HUDEP-2 (cell line): ENCODE measurements around the gene CARD8.
"Not testable (repeated sequence)": the region's sequence is repeated elsewhere in the genome, so short reads cannot be mapped to it uniquely, and the experiment has no call there.

Experiments
- DNase-seq, 76 experiments: peaks; one replicate each; lab custom pipeline; 2025; ENCODE audit not compliant: unreplicated experiment in 76 of 76; lab: John Stamatoyannopoulos, UW

Gene CARD8, protein sequence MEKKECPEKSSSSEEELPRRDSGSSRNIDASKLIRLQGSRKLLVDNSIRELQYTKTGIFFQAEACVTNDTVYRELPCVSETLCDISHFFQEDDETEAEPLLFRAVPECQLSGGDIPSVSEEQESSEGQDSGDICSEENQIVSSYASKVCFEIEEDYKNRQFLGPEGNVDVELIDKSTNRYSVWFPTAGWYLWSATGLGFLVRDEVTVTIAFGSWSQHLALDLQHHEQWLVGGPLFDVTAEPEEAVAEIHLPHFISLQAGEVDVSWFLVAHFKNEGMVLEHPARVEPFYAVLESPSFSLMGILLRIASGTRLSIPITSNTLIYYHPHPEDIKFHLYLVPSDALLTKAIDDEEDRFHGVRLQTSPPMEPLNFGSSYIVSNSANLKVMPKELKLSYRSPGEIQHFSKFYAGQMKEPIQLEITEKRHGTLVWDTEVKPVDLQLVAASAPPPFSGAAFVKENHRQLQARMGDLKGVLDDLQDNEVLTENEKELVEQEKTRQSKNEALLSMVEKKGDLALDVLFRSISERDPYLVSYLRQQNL

DNA sequence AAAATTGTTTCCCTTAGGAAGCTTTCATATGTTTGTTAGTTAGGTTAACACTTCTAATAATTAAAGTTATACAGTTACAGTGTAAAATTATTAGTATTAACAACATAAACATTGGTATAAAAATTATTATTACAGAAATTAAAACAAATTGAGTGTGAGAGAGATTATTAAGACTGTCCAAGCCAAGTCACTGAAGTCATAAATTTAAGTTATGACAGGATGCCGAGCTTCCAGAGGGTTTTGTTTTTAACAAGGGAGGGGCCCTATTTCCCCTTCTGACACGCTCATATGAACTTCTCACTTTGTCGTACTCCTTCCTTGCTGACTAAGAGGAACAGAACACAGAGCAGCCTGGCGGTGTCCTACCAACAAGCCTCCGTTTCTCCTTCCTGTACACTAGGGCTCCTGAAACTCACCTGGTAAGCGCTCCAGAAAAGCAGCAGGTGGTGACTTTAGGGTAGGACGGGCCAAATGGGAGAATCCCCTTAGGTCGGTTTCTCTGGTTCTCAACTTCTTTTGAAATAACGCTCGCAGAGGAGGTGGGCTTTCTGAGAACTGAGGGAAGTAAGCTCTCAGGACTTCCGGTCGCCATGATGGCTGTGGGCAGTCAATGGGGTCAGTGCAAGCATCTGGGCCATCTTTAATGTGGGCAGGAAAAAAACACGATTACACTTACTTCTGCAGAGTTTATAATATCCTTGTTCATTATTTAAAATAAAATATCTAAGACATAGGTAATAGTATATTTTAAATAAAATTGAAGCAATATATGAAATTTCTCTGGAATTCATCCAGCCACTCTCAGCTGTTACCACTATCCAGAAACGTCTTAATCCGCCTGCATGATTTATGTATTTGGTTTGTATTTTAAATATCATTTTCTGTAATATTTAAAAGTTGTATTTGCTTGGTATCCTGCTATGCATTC is at the start of gene CARD8:
Gene CARD8 (minus strand): TSS at position 537 of the 928 bp plus-strand sequence. CDS start 14,892 bp downstream, outside the sequence.
- DNase-seq, result peak in 75 of 76 experiments; percentile 49 to 97 (median 87)

DNA sequence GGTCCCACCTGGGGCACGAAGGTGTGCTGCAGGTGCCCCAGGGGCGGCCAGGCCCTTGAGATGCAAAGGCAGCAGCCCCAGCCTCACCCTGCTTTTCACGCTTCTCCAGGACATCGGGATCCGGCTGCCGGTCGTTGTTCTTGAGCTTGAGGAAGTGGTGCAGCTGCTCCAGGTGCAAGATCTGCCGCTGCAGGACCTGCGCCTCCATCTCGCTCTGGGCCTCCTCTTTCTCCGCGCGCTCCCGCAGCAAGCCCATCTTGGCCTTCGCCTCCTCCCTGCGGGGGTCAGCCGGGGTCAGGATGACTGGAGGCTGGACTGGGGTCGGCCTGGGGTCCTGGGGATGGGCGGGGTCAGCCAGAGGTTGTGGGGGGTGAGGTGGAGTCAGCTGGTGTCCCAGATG is 48.2 kb upstream of the CARD8 start:
- no peak for DNase-seq

DNA sequence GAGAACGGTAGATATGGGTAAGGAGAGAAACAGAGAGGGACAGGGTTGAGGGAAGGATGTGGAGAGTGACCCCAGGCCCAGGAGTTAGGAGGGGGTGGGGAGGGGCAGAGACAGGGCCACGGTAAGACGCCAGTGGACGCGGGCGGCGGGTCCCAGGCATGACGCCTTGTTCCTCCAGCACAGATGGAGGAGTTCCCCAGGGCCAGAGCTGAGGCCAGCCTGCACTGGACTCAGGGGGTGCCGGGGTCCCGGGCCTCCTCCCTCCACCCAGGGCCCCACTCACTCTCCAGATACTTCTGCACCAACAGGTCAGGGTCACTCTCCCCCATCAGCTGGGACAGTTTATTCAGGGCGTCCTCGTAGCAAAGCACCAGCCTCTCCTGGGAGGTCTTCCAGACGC is 47.7 kb upstream of the CARD8 start:
- DNase-seq, result no peak

DNA sequence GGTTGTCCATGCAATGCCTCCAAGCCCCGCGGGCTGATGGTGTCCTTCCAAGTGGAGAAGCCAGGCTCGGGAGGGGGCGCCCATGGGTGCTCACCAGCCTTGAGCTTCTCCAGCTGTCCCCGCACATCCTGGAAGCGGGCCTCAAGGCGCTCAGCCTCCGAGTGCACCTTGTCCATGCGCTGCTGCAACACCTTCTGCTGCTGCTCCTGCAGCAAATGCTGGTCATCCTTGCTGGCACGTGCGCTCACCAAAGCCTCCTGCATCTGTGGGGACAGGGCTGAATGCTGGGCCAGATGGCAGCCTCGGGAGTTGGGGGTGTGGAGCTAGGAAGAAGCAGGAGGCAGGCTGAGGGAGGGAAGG is 46.9 kb upstream of the CARD8 start:
- DNase-seq, result no peak

DNA sequence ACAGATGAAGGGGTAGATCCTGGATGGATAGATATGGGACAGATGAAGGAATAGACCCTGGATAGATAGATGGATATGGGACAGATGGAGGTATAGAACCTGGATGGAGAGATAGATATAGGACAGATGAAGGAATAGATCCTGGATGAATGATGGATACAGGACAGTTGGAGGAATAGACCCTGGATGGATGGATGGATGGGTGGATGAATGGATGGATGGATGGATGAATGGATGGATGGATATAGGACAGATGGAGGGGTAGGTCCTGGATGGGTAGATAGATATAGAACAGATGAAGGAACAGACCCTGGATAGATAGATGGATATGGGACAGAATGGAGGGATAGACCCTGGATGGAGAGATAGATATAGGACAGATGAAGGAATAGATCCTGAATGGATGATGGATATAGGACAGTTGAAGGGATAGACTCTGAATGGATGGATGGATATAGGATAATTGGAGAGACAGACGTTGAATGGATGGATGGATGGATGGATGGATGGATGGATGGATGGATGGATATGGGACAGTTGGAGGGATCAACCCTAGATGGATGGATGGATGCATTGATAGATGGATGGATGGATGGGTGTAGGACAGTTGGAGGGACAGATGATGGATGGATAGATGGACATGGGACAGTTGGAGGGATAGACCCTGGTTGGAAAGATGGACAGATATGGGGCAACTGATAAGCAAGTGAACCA is 46.3 kb upstream of the CARD8 start:
- DNase-seq, result no peak

DNA sequence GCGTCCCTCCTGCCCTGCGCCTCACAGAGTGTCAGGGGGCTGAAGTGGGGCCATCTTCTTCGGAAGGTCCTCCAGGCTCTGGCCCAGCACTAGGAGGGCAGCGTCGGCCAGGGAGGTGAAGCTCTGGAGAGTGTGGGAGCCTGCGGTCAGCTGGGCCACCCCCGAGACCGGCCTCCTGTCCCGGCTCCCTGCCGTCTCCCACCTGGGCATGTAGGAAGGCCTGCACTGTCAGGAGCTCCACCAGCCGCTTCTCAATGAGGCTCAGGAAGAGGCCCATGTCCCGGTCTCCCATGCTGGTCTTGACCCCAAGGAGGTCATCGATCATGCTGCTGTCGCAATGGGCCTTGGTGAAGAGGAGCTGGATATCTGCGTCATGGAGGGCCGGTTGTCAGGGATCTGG is 42.3 kb upstream of the CARD8 start:
- no peak for DNase-seq

DNA sequence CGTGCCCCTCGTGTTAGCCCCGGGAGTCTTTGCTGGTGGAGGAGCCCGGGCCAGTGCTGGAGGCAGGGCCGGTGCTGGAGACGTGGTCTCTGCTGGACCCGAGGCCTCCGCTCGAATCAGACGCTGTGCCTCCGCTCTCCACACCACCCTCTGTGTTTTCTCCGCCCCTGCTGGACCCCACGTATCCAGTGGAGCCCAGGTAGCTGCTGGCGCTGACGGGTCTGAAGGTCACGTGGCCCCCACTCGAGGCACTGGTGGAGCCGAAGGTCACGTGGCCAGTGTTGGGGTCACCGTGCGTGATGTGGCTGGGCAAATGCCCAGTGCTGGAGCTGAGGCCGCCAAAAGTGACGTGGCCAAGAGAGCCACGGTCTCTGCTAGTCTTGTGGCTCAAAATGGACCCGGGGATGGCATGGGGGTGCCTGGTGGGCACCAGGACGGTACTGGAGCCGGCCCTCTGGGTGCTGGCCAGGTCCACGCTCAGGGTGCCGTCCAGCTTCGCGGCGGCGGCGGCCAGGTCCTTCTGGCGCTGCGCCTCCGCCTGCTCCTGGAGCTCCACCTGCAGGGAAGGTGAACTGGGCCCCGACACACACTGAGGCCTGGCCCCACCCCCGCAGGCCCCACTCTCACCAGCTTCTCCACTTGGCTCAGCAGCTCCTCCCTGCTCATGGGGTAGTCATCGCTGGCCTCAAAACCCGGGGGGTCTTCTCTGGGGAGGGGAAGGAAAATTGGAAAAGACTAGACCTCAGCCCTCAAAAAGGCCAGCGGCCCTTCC is 41.4 kb upstream of the CARD8 start:
- DNase-seq, result no peak

DNA sequence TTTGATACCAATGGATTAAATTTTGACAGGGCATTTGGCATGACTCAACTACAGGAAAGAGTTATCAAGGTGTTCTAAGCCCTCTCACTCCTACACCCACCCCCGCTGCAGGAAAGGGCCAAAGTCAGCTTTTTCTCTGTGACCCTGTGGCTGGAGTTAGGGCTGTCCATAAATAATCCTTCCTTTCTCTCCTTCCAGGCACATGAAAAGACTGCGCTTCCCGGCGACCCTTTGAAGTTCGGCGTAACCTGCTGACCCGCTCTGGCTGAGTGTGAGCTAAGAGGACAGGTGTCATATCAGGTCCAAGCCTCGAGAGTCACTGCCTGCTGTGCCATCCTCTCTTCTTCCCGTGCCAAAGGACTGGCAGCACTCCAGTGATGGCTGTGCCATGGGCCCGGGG is 39.7 kb upstream of the CARD8 start:
- no peak for DNase-seq

DNA sequence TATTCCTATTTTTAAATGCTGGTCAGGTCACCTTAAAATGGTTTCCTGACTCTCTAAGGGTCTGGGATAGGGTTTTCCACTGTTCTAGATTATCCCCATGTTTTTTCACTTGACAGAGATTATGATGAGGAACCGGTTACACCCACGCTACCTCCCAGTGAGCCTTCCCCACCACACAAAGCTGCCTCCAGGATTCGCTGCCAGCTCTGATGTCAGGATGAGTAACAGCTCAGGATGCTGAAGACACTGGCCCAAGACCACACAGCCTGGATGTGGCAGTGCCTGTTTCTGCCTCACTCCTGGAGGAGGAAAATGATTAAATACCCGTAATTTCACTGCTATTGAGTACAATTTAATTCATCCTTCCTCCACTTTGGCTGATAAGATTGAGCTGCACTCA is 37.1 kb upstream of the CARD8 start:
- no peak for DNase-seq

DNA sequence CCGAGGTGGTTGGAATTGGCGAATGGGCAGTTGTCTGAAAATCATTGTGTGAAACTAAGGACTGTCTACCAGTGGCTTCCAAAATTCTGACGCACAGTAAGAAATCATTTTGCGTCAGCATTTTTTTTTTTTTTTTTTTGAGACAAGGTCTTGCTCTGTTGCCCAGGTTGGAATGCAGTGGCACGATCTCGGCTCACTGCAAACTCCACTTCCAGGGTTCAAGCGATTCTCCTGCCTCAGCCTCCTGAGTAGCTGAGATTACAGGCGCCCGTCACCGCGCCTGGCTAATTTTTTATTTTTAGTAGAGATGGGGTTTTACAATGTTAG is 35.7 kb upstream of the CARD8 start:
- DNase-seq, result not testable (repeated sequence)

DNA sequence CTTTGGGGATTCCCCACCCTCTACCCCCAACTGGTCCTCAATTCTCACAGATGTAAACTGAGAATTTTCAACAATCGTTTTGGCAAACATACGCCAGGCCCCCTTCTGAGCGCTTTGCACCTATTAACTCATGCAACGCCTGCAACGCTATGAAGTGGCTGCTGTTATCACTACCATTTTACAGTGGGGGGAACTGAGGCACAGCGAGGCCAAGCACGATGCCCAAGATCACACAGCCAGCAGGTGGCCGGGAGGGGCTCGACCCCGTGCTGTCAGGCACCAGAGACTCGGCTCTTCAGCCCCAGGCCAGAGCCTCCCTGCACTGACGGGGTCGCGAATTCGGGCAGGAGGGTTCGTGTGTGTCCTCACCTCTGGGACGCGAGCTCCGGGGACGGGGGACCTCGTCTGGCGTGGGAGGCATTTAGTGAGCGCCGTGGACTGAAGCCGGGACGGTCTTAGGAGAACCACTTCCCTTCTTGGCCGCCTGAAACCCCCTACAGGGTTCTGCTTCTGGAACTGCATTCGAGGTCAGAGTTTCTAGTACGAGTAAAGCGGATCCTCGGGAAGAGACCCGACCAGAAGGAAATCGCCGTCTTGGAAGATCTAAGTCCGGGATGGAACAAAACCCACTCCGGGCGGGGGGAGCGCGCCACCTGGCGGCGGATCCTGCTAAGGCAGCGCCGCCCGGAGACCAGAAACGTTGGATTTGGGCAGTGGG is 35.2 kb upstream of the CARD8 start:
- peak in 52 of 76 experiments; percentile 5 to 77 (median 50) for DNase-seq

DNA sequence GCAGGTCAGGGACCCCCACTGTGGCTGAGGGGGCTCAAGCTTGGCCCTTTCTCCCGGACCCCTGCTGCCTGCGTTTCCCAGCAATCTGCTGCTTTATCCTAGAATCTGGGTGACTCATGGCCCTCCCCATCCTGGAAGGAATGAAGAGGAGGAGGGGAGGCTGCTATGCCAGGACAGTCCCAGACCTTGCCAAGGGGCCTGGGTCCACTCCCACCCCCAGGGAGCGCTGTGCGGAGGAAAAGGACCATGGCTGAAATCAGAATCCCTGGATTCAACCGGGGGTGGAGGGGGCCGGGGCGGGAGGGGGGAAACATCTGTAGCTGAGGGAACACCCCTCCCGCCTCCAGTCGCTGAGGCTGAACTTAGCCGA is 34.7 kb upstream of the CARD8 start:
- no peak for DNase-seq

DNA sequence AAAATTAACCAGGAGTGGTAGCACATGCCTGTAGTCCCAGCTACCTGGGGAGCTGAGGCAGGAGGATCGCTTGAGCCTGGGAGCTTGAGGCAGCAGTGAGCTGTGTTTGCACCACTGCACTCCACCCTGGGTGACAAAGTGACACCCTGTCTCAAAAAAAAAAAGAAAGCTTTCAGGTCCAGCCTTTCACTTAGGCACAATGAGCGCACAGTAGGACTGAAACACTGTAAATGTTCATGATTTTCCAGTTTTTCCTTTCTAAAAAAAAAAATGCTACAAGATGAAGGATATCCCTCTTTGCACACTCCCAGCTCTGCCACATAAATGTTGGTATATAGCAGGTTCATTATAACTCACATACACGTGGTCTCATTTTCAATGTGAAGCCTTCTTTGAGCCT is 32.0 kb upstream of the CARD8 start:
- no peak for DNase-seq

DNA sequence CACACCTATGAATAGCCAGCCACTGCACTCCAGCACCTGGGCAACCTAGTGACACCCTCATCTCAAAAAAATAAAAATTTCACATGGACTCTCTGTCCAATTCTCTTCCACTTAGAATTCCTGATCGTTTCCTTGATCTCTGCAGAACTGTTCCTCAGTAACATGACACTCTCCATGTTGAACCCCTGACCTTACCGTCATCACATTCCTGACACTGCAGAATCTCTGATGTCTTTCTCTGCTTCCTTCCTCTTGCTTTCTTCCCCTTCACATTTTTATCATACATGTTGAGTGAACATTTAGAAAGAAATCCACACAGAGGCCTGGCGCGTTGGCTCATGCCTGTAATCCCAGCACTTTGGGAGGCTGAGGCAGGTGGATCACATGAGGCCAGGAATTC is 29.2 kb upstream of the CARD8 start:
- DNase-seq, result no peak

DNA sequence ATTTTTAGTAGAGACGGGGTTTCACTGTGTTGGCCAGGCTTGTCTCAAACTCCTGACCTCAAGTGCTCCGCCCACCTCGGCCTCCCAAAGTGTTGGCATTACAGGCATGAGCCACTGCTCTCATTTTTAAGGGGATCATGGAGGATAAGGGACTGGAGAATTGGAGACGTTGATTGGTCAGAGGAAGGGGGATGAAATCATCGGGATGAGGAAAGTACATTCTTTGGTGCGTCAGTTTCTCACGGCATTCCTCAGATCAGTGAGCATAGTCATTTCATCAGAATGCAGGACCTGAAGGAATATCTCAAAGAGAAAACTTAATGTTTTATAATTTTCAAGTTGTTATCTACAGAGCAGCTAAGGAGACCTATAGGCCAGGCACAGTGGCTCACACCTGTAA is 28.2 kb upstream of the CARD8 start:
- DNase-seq, result no peak

DNA sequence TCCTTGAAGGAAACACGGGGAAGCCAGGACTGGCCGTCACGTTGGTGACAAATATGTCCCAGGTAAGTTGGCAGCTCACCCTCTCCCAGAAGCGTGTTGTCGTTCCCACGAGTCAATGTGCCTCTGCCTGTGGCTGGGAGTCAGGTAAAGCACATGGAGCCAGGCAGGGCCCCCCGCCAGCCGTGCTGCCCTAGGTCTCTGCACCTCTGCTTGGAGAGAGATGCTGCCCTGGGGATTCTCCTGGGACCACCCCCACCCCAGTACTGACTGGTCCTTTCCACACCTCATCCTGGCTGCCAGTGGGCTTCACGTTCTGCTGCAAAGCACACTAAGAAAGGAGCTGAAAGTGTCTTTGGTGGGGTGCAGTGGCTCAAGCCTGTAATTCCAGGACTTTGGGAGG is 24.0 kb upstream of the CARD8 start:
- no peak for DNase-seq

DNA sequence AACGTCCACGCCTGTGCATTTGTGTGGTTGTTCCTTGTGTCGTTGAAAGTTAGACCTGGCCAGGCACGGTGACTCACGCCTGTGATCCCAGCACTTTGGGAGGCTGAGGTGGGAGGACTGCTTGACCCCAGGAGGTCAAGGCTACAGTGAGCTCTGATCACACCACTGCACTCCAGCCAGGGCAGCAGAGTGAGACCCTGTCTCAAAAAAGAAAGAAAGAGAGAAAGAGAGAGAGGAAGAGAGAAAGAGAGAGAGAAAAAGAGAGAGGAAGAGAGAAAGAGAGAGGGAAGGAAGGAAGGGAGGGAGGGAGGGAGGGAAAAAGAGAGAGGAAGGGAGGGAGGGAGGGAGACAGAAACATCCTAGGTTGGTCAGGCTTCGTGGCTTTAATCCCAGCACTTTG is 19.2 kb upstream of the CARD8 start:
- no peak for DNase-seq

DNA sequence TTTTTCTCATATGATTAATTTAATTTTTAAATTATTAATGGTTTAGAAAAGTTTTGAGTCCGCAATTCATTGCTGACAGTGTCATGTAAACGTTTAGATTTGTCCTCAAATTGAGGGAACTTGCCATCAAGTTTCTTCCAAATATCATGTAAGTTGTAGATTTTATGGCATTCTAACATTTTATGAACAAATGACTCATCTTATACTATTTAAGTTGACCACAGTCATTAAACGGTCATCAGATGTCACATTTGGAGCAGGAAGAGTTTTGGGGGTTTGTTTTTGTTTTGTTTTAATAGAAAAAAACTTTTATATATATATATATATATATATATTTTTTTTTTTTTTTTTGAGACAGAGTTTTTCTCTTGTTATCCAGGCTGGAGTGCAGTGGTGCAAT is 18.5 kb upstream of the CARD8 start:
- DNase-seq, result no peak

DNA sequence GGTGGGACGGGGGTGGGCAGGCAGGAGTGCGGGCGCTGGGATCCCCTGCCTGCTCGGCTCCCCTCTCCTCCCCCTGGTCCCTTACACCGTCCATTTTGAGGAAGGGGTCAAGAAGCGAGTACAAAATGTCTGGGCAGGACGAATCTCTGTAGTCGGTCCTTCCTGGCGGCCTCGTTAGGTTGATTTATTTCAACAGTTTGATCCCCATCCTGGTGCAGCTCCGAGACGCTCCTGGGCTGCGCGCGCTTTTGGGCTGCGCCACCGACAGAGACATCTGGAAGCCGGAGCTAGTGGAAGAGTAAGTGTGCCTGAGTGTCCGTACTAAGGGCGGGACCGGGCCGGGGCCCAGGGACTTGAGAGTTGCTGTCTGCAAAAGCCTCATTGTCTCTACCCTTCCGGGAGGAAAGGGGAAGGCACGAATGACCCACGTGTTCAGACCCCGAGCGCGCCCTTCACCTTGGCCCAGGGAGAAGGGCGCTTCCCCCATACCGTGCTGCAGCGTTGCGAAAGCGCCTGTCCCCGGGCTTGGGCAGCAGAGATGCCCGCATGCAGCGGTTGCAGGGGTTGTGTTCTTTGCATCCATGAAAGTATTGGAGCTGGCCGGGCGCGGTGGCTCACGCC is 15.9 kb upstream of the CARD8 start:
- DNase-seq, result peak in 22 of 76 experiments; percentile 16 to 58 (median 35)
